HFFc6 (cell line): ENCODE measurements around the gene ENTPD8. TPM values are rescaled to one million over a fixed set of nuclear protein-coding genes. Genes with fewer than 3 reads are reported as not detected.
"Not testable (repeated sequence)": the region's sequence is repeated elsewhere in the genome, so short reads cannot be mapped to it uniquely, and the experiment has no call there.

Experiments used
- DNase-seq: peaks from one replicate; pipeline ENCODE4 v3.0.0-alpha.2; 2018
- H3K27ac Mint-ChIP-seq: 2 replicates; pipeline ENCODE4 v1.8.0; 2020; ENCODE audit warnings: mild to moderate bottlenecking, mixed read lengths
- H3K27me3 Mint-ChIP-seq: 2 replicates; pipeline ENCODE4 v1.8.0; 2021; ENCODE audit warnings: mild to moderate bottlenecking, moderate library complexity, mixed read lengths; ENCODE audit not compliant: insufficient read depth
- H3K36me3 Mint-ChIP-seq: 2 replicates; pipeline ENCODE4 v1.8.0; 2021; ENCODE audit warnings: low read depth, mixed read lengths
- H3K4me1 Mint-ChIP-seq: 2 replicates; pipeline ENCODE4 v1.8.0; 2020; ENCODE audit warnings: low read depth, mixed read lengths
- H3K4me3 Mint-ChIP-seq: 2 replicates; pipeline ENCODE4 v1.8.0; 2020; ENCODE audit warnings: mild to moderate bottlenecking, moderate library complexity, mixed read lengths
- H3K9me3 Mint-ChIP-seq: 2 replicates; pipeline ENCODE4 v1.8.0; 2020; ENCODE audit warnings: mild to moderate bottlenecking, mixed read lengths
- CTCF ChIP-seq: fragments of 200-600 bp; sonication (generic); IDR thresholded peaks from 2 replicates; pipeline ENCODE4 v1.5.0; 2021; ENCODE audit warnings: antibody characterized with exemption, mild to moderate bottlenecking
- total RNA-seq, 6 experiments: library from RNA; stranded (reverse); fragmentation: NEBNext Ultra II Directional; extraction: Animal tissue kit (Norgen Biotek cat#: 25700); gene quantifications; 2 replicates in 1 of 6; 3 replicates in 5 of 6; pipeline ENCODE4 v1.2.3, GENCODE V29; 2021

ENTPD8 gene
- total RNA-seq, 6 experiments from 2014 or later, result not detected

GRCh38 chr9:137467896-137468295, 26.7 kb upstream of the ENTPD8 start:
- no peak for TF ChIP-seq CTCF
- H3K36me3 Mint-ChIP-seq, result peaks cover under 1% of the 10 kb centered on the region; the same call in 1 of the 2 replicates
- H3K27ac Mint-ChIP-seq, result no peak overlapping the region
- no peak for DNase-seq
- peaks cover 3% of the 10 kb centered on the region for H3K9me3 Mint-ChIP-seq
- no peak overlapping the region for H3K4me3 Mint-ChIP-seq
- no peaks in the 10 kb centered on the region for H3K4me1 Mint-ChIP-seq
- peaks cover 11% of the 10 kb centered on the region for H3K27me3 Mint-ChIP-seq

- no peak overlapping the region for H3K4me3 Mint-ChIP-seq
- H3K36me3 Mint-ChIP-seq, result no peaks in the 10 kb centered on the region
- no peaks in the 10 kb centered on the region for H3K9me3 Mint-ChIP-seq
- no peak for DNase-seq
- no peak for TF ChIP-seq CTCF
- H3K4me1 Mint-ChIP-seq, result no peaks in the 10 kb centered on the region
- H3K27me3 Mint-ChIP-seq, result peaks cover 11% of the 10 kb centered on the region
- H3K27ac Mint-ChIP-seq, result no peak overlapping the region
These were observed 26.0 kb upstream of the ENTPD8 start for GRCh38 chr9:137467161-137467581.

- not testable (repeated sequence) for H3K4me3 Mint-ChIP-seq, H3K36me3 Mint-ChIP-seq, H3K27ac Mint-ChIP-seq, H3K4me1 Mint-ChIP-seq, H3K9me3 Mint-ChIP-seq, DNase-seq
- peaks cover 11% of the 10 kb centered on the region for H3K27me3 Mint-ChIP-seq
These were observed 25.4 kb upstream of the ENTPD8 start for GRCh38 chr9:137466389-137467085.

- Mint-ChIP-seq H3K27ac (no peak overlapping the region), H3K4me1 (no peaks in the 10 kb centered on the region), H3K27me3 (peaks cover 11% of the 10 kb centered on the region), H3K36me3 (no peaks in the 10 kb centered on the region), H3K9me3 (no peaks in the 10 kb centered on the region), H3K4me3 (no peak overlapping the region)
- no peak for TF ChIP-seq CTCF
- no peak for DNase-seq
These were observed 24.7 kb upstream of the ENTPD8 start for GRCh38 chr9:137465720-137466388.

GRCh38 chr9:137465000-137465719, 24.0 kb upstream of the ENTPD8 start:
- Mint-ChIP-seq H3K9me3 (no peaks in the 10 kb centered on the region), H3K36me3 (no peaks in the 10 kb centered on the region), H3K4me3 (no peak overlapping the region), H3K27me3 (peaks cover 11% of the 10 kb centered on the region), H3K4me1 (no peaks in the 10 kb centered on the region), H3K27ac (no peak overlapping the region)
- DNase-seq, result no peak
- TF ChIP-seq CTCF, result no peak
